Measurements from ENCODE around the gene NUP210L.

NUP210L gene

GRCh38 chr1:153968408-153968807 is 186.5 kb downstream of the NUP210L start:
- no peak for TF ChIP-seq CTCF (IDR thresholded peaks at IDR 0.05)

- no peak for TF ChIP-seq CTCF (IDR thresholded peaks at IDR 0.05)
These were observed 186.9 kb downstream of the NUP210L start for GRCh38 chr1:153968000-153968363.

- peak; percentile 54; the same call in 1 of the 2 replicates for TF ChIP-seq CTCF (IDR thresholded peaks at IDR 0.05)
These were observed 187.5 kb downstream of the NUP210L start, which contains the start of gene CREB3L4 for GRCh38 chr1:153967107-153967999. TSS of gene CREB3L4 (plus strand) at chr1:153967902. CDS start at chr1:153968526, 624 bp downstream.

- TF ChIP-seq CTCF (IDR thresholded peaks at IDR 0.05): no peak
These were observed 191.0 kb downstream of the NUP210L start for GRCh38 chr1:153963850-153964331.

- TF ChIP-seq CTCF (IDR thresholded peaks at IDR 0.05): no peak
These were observed 191.6 kb downstream of the NUP210L start, which contains the start of gene SLC39A1 for GRCh38 chr1:153963030-153963849. TSS of gene SLC39A1 (minus strand) at chr1:153963537. CDS start at chr1:153962715, 822 bp downstream.

GRCh38 chr1:153962088-153963029 is 192.5 kb downstream of the NUP210L start:
- TF ChIP-seq CTCF (IDR thresholded peaks at IDR 0.05): no peak

All from LNCAP (cell line).